ENCODE measurements around the gene METTL21C. TPM values are rescaled to one million over a fixed set of nuclear protein-coding genes. Genes with fewer than 3 reads are reported as not detected.

The METTL21C gene
- total RNA-seq, 1 donor, result not detected

DNA sequence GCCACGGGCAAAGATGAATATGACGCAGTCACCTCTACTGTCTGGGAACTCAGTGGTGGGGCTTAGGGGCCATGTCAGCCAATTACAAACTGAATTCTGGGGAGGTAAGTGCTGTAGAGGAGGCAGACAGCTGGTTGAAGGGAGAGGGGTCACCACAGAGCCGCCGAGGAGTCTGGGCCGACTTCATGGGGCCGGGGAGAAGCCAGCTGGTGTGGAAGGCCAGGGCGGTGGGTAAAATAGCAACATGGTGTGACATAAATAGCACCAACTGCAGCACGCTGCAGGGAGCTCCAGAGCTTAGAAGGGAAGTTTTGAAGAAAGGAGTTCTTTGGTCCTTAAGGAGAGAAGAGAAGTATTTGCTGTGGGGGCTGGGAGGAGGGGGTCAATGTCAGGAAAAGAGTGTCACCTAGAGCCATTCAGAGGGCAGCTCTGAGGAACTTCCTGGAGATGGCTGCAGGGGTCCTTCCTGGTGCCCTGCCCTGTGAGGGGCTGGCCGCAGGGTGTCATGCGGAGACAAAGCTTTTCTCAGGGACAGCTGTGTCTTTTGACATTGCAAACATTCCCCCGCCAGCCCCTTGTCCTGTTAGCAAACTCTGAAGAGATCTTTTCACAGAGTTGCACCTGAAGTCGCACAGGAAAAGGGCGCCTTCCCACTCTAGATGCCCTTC is 6.4 kb downstream of the METTL21C start:
- Histone ChIP-seq H4K20me1 (ENCODE audit: insufficient read depth, low read length) (no peaks in the 10 kb centered on the region), H3K79me2 (ENCODE audit: insufficient read depth, low read length) (no peaks in the 10 kb centered on the region), H2AFZ (ENCODE audit: low read length) (no peak overlapping the region), H3K4me3 (ENCODE audit: insufficient read depth, low read length) (no peak overlapping the region), H3K27ac (ENCODE audit: low read depth, low read length) (no peak overlapping the region), H3K4me2 (ENCODE audit: insufficient read depth, low read length) (no peak overlapping the region), H3K4me1 (ENCODE audit: insufficient read depth, low read length) (no peaks in the 10 kb centered on the region), H3K36me3 (ENCODE audit: insufficient read depth, low read length) (no peaks in the 10 kb centered on the region), H3K27me3 (ENCODE audit: insufficient read depth, low read length) (peaks cover 27% of the 10 kb centered on the region), H3K9me3 (ENCODE audit: low read depth, low read length) (no peaks in the 10 kb centered on the region)
- TF ChIP-seq, protein P1, sequence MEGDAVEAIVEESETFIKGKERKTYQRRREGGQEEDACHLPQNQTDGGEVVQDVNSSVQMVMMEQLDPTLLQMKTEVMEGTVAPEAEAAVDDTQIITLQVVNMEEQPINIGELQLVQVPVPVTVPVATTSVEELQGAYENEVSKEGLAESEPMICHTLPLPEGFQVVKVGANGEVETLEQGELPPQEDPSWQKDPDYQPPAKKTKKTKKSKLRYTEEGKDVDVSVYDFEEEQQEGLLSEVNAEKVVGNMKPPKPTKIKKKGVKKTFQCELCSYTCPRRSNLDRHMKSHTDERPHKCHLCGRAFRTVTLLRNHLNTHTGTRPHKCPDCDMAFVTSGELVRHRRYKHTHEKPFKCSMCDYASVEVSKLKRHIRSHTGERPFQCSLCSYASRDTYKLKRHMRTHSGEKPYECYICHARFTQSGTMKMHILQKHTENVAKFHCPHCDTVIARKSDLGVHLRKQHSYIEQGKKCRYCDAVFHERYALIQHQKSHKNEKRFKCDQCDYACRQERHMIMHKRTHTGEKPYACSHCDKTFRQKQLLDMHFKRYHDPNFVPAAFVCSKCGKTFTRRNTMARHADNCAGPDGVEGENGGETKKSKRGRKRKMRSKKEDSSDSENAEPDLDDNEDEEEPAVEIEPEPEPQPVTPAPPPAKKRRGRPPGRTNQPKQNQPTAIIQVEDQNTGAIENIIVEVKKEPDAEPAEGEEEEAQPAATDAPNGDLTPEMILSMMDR (IDR thresholded peaks at IDR 0.05; ENCODE audit: extremely low read depth, low read depth, low read length), result no peak
- DNase-seq (ENCODE audit: insufficient read length, low spot score, missing footprints), result peak; percentile 1

DNA sequence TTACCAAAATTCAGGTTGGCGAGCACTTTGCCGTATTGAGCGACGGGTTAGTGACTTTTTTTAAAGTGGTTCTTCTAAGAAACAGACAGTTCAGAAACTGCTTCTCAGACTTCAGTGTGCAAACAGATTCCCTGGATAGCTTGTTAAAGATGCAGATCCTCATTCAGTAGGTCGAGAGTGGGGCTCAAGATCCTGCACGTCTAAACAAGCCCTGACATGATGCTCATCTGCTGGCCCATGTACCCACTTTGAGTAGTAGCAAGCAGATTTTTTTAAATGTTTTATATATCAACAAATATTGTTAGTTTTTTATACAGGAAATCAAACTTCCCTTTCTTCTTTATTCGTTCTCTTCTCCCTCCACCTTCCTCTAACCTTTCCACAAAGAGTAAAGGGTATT is 7.3 kb downstream of the METTL21C start:
- Histone ChIP-seq H4K20me1 (ENCODE audit: insufficient read depth, low read length) (no peaks in the 10 kb centered on the region), H3K27me3 (ENCODE audit: insufficient read depth, low read length) (peaks cover 19% of the 10 kb centered on the region), H3K79me2 (ENCODE audit: insufficient read depth, low read length) (no peaks in the 10 kb centered on the region), H3K4me3 (ENCODE audit: insufficient read depth, low read length) (no peak overlapping the region), H3K27ac (ENCODE audit: low read depth, low read length) (no peak overlapping the region), H3K36me3 (ENCODE audit: insufficient read depth, low read length) (no peaks in the 10 kb centered on the region), H3K4me1 (ENCODE audit: insufficient read depth, low read length) (no peaks in the 10 kb centered on the region), H3K9me3 (ENCODE audit: low read depth, low read length) (peaks cover under 1% of the 10 kb centered on the region), H3K4me2 (ENCODE audit: insufficient read depth, low read length) (no peak overlapping the region), H2AFZ (ENCODE audit: low read length) (no peak overlapping the region)
- TF ChIP-seq, protein P1 (IDR thresholded peaks at IDR 0.05; ENCODE audit: extremely low read depth, low read depth, low read length), result no peak
- DNase-seq (ENCODE audit: insufficient read length, low spot score, missing footprints), result no peak

DNA sequence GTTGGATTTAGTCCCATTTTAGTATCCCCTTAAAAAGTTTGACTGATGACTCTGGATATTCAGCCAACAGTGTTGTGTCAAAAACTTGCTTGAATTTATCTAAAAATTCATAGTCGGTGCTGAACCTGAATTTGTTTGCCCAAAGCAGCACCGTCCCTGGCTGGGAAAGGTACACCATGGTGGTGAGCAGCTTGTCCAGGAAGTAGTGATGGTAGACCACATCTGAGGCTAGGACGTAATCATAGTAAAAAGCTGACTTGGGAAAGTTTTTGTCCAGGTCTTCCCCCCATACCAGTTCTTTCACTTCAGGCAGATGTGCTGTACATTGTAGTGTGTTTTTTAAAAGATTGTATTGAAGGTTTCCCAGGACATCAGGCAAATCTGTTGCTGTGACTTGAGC is 8.8 kb downstream of the METTL21C start:
- peaks cover 18% of the 10 kb centered on the region for H3K27me3 ChIP-seq (ENCODE audit: insufficient read depth, low read length)
- no peak overlapping the region for H2AFZ ChIP-seq (ENCODE audit: low read length)
- no peak overlapping the region for H3K4me3 ChIP-seq (ENCODE audit: insufficient read depth, low read length)
- H3K9me3 ChIP-seq (ENCODE audit: low read depth, low read length), result peaks cover 1% of the 10 kb centered on the region
- no peak overlapping the region for H3K4me2 ChIP-seq (ENCODE audit: insufficient read depth, low read length)
- H3K4me1 ChIP-seq (ENCODE audit: insufficient read depth, low read length), result no peaks in the 10 kb centered on the region
- TF ChIP-seq, protein P1 (IDR thresholded peaks at IDR 0.05; ENCODE audit: extremely low read depth, low read depth, low read length), result no peak
- H3K36me3 ChIP-seq (ENCODE audit: insufficient read depth, low read length), result no peaks in the 10 kb centered on the region
- H3K27ac ChIP-seq (ENCODE audit: low read depth, low read length), result no peak overlapping the region
- H3K79me2 ChIP-seq (ENCODE audit: insufficient read depth, low read length), result no peaks in the 10 kb centered on the region
- no peaks in the 10 kb centered on the region for H4K20me1 ChIP-seq (ENCODE audit: insufficient read depth, low read length)
- DNase-seq (ENCODE audit: insufficient read length, low spot score, missing footprints), result no peak

DNA sequence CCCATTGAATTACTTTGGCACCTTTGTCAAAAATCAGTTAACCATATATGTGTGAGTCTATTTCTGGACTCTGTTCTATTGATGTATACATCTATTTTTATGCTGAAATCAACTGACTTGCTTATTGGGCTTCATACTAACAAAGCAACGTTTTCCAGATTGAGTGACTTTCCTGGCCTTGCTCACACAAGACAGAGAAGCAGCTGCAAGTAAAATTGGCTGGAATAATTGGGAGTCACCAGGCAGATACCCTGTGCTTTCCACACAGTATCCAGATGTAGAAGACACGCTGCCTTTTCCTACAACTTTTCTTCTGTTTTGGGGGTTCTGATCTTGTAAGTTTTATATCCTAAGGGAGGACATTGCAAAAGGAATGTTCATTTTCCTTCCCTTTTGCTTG is 11.2 kb downstream of the METTL21C start:
- TF ChIP-seq, protein P1 (IDR thresholded peaks at IDR 0.05; ENCODE audit: extremely low read depth, low read depth, low read length), result no peak

More for the DNA sequence above, 11.2 kb downstream of the METTL21C start:
- H3K4me1 ChIP-seq (ENCODE audit: insufficient read depth, low read length), result no peaks in the 10 kb centered on the region
- no peaks in the 10 kb centered on the region for H4K20me1 ChIP-seq (ENCODE audit: insufficient read depth, low read length)
- H3K36me3 ChIP-seq (ENCODE audit: insufficient read depth, low read length), result peaks cover 13% of the 10 kb centered on the region
- no peak for DNase-seq (ENCODE audit: insufficient read length, low spot score, missing footprints)
- no peaks in the 10 kb centered on the region for H3K79me2 ChIP-seq (ENCODE audit: insufficient read depth, low read length)
- H3K4me3 ChIP-seq (ENCODE audit: insufficient read depth, low read length), result no peak overlapping the region
- H3K27me3 ChIP-seq (ENCODE audit: insufficient read depth, low read length), result peaks cover 7% of the 10 kb centered on the region
- H3K27ac ChIP-seq (ENCODE audit: low read depth, low read length), result no peak overlapping the region
- H3K4me2 ChIP-seq (ENCODE audit: insufficient read depth, low read length), result no peak overlapping the region
- H2AFZ ChIP-seq (ENCODE audit: low read length), result no peak overlapping the region
- H3K9me3 ChIP-seq (ENCODE audit: low read depth, low read length), result peaks cover 1% of the 10 kb centered on the region
